Stimulated activated CD8-positive, alpha-beta memory T cell treated with anti-CD3 and anti-CD28 coated beads, Interleukin-2, amount 100 ng/mL, for 1 hour (primary cell): ENCODE results near the gene PAPOLG.

ENCODE experiments used
- DNase-seq, 2 donors: peaks; one replicate each; pipeline ENCODE4 v3.0.0-alpha.2; 2020; ENCODE audit warnings: low read depth in 2 of 2

Gene PAPOLG

GRCh38 chr2:60756097-60757087 is at the start of gene PAPOLG:
Gene PAPOLG, plus strand, starts transcription at chr2:60756268. Its CDS starts 211 bp downstream, at chr2:60756479.
- DNase-seq: peak; percentile 92 to 96

- no peak for DNase-seq
Measured at GRCh38 chr2:60707750-60708371, 48.2 kb upstream of the PAPOLG start.

- no peak for DNase-seq
Measured at GRCh38 chr2:60708630-60709320, 47.3 kb upstream of the PAPOLG start.

- no peak for DNase-seq
Measured at GRCh38 chr2:60710707-60711106, 45.4 kb upstream of the PAPOLG start.

DNA sequence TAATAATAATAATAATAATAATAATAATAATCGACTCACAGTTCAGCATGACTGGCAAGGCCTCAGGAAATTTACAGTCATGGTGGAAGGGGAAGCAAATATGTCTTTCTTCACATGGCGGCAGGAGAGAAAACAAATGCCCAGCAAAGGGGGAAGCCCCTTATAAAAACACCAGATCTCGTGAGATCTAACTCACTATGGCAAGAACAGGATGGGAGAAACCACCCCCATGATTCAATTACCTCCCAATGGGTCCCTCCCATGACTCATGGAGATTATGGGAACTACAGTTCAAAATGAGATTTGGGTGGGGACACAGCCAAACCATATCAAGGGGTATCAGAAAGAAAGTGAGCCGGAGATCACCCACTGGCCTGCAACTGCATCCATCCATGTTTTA is 40.5 kb upstream of the PAPOLG start:
- no peak for DNase-seq

DNA sequence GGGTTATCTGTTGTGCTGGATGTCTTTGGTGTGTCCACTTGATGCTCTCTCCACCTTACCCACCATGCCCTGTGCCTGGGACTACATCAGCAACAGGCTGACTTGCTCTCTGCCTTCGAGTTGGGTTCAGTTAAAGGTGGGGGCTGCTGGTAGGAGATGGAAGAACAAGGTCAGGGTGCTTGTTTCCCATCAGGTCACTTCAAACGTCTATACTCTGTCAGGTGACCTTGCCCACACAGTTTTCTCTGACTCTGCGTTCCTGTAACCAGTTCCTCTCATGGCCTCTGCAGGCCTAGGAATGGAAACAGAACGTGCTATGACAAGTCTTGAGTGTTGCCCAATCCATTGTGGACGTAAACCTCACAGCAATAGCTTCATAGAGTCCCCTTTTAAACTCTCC is 38.4 kb upstream of the PAPOLG start:
- DNase-seq: no peak

- DNase-seq: no peak
Measured at GRCh38 chr2:60719331-60719730, 36.7 kb upstream of the PAPOLG start.

- DNase-seq: no peak
Measured at GRCh38 chr2:60725466-60725865, 30.6 kb upstream of the PAPOLG start.

- no peak for DNase-seq
Measured at GRCh38 chr2:60728855-60729254, 27.2 kb upstream of the PAPOLG start.

DNA sequence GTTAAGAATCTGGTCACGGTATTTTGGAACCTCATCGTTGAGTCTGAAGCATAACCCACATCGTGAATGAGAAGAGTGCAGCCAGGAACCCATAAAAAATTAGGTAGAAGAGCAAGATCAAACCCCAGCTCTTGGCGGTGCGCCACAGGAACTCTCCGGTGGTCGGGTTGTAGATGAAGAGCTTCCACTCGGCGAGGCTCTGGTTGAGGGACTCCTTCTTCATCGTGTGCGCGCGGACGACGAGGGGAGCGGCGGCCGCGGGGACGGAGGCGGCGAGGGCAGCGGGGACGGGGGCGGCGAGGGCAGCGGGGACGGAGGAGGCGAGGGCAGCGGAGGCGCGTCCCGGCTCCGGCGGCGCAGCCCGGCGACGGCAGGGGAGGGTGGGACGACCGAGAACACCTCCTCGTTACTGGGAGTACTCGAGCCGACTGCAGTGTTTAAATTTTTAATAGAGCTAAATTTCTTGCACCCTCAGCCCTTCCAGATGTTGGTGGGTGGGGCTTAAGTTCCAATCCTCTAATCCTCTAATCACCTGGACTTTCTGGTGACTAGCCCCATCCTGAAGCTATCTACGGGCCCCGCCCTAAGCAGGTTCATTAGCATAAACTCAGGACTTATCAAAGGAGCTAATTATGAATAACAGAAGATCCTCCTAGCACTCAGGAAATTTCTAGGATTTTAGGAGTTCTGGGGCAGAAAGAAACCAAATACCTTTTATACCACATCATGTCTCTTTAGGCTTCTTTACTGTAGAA is 20.4 kb upstream of the PAPOLG start:
- DNase-seq: no peak

DNA sequence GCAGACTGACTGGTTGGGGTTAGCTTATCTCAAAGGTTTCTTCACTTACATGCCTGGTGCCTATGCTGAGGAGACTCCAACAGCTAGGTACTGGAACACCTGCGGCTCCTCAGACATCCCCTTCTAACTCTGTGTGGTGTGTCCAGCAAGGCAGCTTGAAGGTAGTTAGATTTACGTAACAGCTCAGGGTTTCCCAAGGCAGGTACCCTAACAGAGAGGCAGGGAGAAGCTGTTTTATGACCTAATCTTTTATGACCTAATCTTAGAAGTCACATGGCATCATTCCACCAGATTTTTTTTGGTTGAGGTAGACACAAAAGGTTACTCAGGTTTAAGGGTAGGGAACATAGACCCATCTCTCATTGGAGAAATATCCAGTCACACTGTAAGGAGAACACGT is 17.4 kb upstream of the PAPOLG start:
- no peak for DNase-seq

GRCh38 chr2:60739156-60739555 is 16.9 kb upstream of the PAPOLG start:
- no peak for DNase-seq

DNA sequence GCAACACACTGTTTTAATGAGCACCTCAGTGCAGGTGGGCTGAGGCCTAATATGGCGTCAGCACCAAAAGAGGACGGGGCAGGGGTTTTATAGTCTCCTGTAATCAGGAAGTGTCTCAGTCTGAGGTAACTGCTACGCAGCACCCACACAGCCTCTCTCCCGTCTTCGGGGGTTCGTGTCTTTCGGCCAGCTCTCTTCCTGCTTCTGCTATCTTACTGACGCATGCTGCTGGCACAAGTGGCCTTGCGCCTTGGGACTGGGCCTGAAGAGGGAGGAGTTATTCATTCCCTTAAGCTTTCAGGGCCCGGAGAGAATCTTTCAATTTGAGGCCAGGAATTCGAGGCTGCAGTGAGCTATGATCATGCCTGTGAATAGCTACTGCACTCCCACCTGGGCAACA is 14.5 kb upstream of the PAPOLG start:
- DNase-seq: no peak

DNA sequence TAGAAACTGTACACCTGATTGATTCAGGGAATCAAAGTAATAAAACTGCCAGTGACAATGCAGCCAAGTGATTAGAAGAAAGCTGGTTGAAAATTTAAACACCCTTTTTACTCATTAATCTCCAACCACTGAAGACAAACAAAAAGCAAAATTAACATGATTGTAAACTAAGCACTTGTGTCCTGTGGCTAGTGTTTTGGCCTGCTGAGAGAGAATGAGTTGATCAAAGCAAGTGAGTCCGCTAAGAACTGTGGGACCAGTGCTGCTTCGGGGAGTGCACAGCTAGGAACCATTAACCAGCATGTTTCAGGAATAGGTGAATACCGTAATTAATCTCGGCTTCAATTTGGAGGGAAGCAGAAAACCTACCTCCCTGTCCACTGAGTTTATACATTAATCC is 13.6 kb upstream of the PAPOLG start:
- no peak for DNase-seq

DNA sequence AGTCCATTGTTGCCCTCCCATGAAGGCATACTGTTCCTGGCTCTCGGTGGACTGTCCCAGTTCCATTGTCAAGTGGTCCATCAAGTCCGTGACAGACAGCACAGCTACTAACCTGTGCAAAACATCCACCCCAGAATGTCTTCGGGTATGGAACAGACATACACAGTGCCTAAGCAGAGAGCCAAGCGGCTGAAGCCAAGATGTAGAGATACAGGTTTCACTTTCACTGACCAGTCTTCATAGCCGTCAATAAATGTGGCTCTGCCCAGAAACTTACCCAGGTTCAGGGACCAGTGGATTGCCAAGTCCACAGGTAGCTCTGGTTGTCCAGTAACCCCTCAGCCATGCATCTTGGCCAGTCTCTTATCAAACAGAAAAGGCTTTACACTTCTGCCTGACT is 10.7 kb upstream of the PAPOLG start:
- DNase-seq: no peak

DNA sequence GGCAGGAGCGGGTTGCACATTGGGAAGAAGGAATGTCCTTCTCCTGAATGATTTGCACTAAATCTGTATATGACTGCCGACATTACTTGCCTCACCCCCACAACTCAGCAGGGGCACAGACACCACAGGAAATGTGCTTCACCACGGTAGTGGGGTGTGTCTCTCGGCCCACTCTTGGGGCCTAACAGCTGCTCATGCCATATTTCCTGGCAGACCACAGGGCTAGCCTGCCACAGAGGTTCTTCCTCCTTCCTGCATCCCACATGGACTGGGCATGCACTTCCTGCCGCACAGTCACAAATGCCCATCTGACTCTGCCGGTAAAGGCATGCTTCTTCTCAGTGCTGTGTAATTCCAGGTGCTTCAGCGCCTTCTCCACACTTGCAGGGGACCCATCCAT is 10.3 kb upstream of the PAPOLG start:
- DNase-seq: no peak

DNA sequence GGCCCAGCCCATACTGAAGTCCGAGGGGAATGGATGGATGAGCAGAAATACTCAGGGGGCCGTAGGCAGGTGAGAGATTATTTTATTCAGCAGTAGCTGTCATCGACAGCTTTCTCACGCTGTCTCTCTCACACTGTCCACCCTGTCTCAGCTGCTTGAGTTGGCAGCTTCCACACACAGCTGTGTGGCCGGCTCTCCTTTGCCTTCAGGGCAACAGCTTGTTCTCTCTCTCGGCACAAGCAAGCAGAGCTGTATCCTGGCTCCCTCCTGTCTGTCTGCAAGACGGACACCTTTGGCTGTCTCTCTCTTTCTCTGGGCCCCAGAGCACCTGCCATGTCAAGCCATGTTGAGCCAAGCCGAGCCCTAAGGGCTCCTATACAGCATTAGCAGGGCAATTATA is 9.8 kb upstream of the PAPOLG start:
- no peak for DNase-seq

DNA sequence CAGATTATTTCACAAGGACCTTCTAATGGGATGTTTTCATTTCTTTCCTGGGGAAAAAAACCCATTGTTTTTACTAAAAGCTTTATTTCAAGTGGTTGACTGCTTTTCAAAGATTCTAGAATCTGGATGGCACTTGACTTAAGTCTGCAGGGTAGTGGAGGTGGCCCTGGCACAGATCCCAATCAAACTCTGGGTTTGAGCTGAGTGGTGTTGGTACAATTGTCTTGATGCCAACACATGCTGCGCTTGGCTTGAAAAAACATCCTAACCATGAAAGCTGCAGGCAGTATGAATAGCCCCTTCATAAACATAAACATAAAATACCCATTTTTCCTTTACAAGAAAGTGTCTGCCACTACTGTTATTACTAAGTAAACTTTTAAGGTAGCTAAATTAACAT is 3.6 kb downstream of the PAPOLG start:
- DNase-seq: no peak

GRCh38 chr2:60764736-60765534 is 8.9 kb downstream of the PAPOLG start:
- no peak for DNase-seq

DNA sequence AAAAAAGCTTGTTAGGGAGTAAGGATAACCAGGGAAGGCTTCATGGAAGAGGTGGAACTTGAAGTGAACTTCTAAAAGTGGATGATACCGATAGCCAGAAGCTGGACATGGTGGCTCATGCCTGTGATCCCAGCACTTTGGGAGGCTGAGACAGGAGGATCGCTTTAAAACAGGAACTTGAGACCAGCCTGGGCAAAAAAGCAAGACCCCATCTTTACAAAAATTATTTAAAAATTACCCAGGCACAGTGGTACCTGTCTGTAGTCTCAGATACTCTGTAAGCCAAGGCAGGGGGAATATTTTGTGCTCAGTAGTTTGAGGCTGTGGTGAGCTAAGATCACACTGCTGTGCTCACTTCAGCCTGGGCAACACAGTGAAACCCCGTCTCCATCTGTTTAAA is 10.2 kb downstream of the PAPOLG start:
- no peak for DNase-seq

DNA sequence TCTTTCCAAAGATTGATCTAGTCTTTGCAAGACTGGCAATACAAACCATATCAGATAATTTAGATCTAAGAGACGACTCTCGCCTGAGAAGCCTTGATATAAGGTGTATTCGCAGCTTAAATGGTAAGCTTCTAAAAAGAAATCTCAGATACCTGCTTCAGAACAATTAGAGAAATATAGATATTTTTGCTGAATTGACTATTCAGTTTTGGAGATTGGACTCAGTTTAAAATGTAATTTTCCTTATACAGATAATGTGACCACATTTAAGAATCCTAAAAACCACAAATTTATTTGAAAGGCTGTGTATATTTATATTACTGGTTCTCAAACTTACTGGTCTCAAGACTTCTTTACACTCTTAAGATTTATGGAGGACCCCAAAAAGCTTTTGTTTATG is 15.4 kb downstream of the PAPOLG start:
- DNase-seq: no peak
